AG20443 (cell line): ENCODE results near the gene MAGED1.
"Not testable (repeated sequence)": the region's sequence is repeated elsewhere in the genome, so short reads cannot be mapped to it uniquely, and the experiment has no call there.

Experiments
- DNase-seq: peaks from one replicate; pipeline ENCODE4 v3.0.0; 2012; ENCODE audit warnings: low spot score, mixed read lengths

The MAGED1 gene

GRCh38 chrX:51896626-51897025, 3.2 kb downstream of the MAGED1 start:
- no peak for DNase-seq

DNA sequence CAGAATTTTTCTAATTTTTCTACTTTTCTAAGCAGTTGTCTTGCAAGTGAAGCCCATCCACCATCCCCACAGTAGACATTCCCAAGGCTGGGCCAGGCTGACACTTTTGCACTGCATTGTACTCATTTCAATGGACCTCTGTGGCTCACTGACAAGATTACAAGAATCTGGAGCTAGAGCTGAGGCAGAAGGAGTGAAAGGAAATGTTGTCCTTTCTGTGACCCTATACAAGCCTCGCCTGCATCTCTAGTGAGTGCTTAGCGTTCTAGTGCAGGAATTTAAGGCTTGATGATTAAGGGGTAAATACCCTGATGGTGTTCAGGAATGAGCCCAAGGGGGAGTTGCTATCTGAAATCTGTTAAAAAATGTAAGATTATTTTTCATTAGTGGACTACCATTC, 6.3 kb downstream of the MAGED1 start:
- no peak for DNase-seq

DNA sequence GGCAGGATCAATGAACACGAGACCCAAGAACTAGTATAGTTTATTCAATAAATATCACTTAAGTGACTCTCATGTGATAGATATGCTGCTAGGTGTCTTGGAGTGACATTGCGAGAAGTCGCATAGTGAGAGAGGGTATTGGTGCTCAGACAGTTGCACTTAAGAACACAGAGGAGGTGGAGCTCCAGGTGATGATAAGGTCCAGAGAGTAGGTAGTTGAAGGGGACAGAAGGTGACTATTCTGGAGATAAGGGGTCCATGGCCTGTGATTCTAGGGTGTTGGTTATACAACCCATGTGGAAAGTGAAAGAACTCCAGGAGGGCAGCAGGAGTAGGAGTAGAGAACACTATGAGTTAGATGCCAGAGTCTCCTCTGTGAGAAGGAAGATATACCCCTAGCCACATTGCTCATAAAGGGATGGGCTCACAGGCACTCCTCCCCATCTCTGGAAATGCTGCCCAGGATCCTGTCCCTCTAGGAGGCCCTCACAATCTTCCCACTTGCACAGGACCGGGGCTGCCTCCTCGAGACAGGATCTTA, 9.2 kb downstream of the MAGED1 start:
- no peak for DNase-seq

DNA sequence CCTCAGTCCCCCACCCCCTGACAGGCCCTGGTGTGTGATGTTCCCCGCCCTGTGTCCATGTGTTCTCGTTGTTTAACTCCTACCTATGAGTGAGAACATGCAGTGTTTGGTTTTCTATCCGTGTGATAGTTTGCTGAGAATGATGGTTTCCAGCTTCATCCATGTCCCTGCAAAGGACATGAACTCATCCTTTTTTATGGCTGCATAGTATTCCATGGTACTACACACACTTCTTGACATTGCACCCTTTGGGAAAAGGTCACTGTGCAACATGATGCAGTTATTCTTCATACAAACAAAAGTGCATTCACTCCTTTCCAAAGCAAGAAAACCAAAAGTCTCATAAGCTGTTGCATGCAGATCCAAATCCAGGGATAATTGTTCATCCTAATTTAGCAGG, 11.7 kb downstream of the MAGED1 start:
- not testable (repeated sequence) for DNase-seq

GRCh38 chrX:51905711-51906110, 12.3 kb downstream of the MAGED1 start:
- no peak for DNase-seq

DNA sequence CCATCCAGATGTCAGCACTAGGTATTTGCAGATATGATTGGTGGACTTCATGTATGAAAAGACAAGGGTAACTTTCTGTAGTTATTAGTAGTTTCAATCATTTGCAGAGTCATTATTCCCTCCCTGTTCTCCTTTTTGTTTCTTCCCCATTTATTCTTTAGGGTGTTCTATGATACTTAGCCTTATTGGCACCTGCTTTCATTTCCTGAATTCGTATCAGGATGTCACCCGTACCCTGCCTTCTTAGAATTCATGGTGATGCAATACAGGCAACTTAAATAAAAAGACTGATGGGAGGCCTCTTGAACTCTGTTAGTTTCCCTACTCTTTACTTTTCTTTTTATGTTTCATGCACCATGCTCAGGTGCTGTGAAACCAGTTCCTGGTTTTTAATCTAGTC, 24.2 kb downstream of the MAGED1 start:
- DNase-seq: no peak

- DNase-seq: no peak
Observed at GRCh38 chrX:51922561-51922960, 29.1 kb downstream of the MAGED1 start.

- peak; percentile 5 for DNase-seq
Observed at GRCh38 chrX:51931566-51932150, 38.2 kb downstream of the MAGED1 start.
